DMS 273 (cell line): ENCODE measurements around the gene GPR21.

Experiments
- DNase-seq: peaks from one replicate; lab custom pipeline; 2025; ENCODE audit not compliant: unreplicated experiment; lab: John Stamatoyannopoulos, UW

GPR21 gene

GRCh38 chr9:123033352-123033751 is at the start of gene GPR21:
TSS of gene GPR21 (plus strand) at chr9:123033667. CDS start at chr9:123034567, 900 bp downstream.
- no peak for DNase-seq

DNA sequence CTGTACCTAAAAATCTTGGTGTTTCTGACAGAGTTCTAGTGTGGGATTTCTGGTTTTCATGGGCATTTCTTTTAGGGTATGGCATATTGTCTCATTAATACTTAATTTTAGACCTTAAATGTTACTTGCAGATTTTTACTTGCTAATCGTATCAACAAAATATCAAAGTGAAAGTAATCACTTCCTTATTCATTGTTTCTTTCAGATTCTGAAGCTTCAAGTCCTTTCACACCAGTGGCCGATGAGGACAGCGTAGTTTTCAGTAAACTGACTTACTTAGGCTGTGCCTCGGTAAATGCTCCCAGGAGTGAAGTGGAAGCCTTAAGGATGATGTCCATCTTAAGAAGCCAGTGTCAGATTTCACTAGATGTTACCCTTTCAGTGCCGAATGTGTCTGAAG is 47.5 kb upstream of the GPR21 start:
- DNase-seq: no peak

DNA sequence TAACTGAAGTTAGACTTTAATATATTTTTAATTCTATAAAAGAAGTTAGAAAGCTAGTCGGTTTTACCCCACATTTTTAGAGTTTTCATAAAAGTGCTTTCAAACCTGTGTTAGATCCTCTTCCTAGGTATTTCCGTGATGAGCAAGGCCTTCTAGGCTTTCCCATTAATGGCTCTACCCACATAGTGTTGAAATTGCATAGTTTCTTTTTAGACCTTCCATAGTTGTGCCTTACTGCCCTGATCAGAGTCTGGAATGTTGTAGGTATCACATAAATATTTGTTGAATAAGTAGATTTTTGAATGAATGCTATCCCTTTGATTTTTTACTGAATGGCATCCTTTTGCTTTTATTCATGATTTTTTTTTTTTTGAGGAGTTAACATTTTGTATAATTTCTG is 45.3 kb upstream of the GPR21 start:
- no peak for DNase-seq

DNA sequence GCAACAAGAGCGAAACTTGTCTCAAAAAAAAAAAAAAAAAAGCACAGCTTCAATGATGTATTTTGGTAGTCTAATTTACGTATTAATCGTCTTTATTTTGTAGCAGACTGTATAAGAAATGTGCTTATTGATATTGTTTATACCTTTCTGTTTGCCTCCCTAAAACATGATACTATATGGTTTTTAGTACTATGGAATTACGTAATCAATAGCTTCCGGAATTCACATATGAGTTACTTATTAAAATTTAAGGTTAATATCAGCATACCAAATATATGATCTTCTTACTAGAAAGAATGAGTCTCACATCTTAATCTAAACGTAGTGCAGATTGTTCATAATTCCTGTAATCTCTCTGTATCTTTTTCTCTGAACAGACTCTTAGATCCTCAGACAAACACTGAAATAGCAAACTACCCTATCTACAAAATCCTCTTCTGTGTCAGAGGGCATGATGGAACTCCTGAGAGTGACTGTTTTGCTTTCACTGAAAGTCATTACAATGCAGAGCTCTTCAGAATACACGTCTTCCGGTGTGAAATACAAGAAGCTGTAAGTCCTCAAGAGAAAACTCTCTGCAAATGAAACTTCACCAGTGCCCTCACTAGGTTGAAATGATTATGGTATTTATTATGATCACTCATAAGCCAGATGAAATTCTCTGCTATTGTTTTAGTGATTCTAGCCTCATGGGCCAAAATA is 44.4 kb upstream of the GPR21 start:
- DNase-seq: no peak

DNA sequence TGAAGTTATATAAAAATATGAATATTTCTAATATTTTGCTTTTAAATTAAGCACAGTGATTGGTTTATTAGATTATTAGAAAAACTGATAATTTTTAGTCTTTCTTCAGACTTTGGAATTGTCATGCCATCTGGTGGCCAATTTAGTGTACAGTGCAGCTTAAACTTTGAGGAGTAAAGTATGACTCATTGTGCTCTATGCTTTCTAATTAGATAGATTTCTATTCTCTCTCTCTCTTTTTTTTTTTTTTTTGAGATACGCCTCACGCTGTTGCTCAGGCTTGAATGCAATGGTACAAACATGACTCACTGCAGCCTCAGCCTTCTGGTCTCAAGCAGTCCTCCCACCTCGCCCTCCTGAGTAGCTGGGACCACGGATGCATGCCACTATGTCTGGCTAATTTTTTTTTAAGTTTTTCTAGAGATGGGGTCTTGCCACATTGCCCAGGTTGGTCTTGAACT is 42.1 kb upstream of the GPR21 start:
- DNase-seq: peak; percentile 48

GRCh38 chr9:122996586-122996985 is 36.9 kb upstream of the GPR21 start:
- DNase-seq: no peak

- no peak for DNase-seq
Observed at GRCh38 chr9:122998448-122998847, 35.0 kb upstream of the GPR21 start.

- no peak for DNase-seq
Observed at GRCh38 chr9:123000371-123001068, 32.9 kb upstream of the GPR21 start.

GRCh38 chr9:123002754-123003153 is 30.7 kb upstream of the GPR21 start:
- DNase-seq: no peak

DNA sequence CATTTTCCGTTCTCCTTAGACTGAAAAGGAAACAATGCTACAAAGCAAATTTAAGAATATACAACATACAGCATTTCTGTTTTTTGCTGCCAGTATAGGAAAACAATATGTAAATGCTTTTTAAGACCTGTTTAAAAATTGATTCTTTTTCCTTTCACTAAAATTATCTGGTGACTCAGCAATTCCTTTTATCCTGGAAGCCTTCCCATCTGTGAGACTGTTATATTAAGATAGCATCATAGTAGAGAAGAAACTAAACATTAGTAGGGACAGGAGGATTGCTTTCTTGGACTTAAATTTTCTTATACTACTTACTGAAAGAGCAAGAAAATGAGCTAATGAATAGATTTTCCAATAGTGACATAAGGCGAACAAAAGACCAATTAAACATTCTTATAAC is 30.0 kb upstream of the GPR21 start:
- no peak for DNase-seq

- no peak for DNase-seq
Observed at GRCh38 chr9:123005964-123006363, 27.5 kb upstream of the GPR21 start.

DNA sequence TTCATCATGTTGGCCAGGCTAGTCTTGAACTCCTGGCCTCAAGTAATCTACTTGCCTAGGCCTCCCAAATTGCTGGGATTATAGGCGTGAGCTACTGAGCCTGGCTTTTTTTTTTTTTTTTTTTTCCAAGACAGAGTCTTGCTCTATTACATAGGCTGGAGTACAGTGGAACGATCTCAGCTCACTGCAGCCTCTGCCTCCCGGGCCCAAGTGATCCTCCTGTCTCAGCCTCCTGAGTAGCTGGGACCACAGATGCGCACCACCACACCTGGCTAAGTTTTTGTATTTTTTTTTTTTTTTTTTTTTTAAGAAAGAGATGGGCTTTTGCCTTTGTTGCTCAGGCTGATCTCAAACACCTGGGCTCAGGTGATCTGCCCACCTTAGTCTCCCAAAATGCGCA is 26.2 kb upstream of the GPR21 start:
- no peak for DNase-seq

- DNase-seq: no peak
Observed at GRCh38 chr9:123008909-123009308, 24.6 kb upstream of the GPR21 start.

GRCh38 chr9:123011380-123011779 is 22.1 kb upstream of the GPR21 start:
- DNase-seq: no peak

GRCh38 chr9:123011878-123012528 is 21.5 kb upstream of the GPR21 start:
- no peak for DNase-seq

DNA sequence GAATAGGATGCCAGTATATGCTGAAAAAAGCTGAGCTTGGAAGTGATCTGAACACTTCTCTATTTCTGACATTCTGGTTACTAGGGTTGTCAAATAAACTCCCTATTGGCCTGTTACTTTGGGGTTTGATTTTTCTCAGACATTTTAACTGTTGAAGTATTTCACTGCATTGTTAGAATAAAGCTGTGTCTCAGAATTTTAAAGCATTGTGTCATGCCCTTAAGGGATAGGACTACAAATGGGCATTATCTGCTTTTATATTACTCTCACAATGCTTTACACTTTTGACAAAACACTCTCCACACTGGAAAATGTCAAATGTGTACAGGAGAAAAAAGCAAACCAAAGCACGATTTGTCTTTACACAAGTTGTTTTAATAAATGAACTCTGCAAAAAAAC is 16.8 kb upstream of the GPR21 start:
- no peak for DNase-seq

GRCh38 chr9:123020796-123021195 is 12.7 kb upstream of the GPR21 start:
- no peak for DNase-seq

- DNase-seq: no peak
Observed at GRCh38 chr9:123026425-123026824, 7.0 kb upstream of the GPR21 start.

DNA sequence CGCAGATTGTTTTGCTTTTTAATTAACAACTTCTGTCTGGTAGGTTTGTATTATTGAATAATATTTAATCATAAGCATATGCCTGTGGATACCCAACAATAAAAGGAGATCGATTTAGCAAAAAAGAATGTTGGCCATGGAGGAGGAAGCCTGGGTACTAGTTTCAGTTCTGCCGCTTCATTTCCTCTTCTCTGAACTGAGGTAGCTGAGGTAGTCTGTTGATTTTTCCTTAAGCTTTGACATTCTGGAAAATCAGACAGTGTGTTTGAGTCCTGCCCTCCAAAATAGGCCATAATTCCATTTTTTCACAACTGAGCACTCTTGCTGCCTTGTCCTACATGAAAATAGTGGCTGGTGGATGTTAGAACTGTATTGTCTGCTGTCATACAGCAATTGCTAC is 6.0 kb upstream of the GPR21 start:
- no peak for DNase-seq

DNA sequence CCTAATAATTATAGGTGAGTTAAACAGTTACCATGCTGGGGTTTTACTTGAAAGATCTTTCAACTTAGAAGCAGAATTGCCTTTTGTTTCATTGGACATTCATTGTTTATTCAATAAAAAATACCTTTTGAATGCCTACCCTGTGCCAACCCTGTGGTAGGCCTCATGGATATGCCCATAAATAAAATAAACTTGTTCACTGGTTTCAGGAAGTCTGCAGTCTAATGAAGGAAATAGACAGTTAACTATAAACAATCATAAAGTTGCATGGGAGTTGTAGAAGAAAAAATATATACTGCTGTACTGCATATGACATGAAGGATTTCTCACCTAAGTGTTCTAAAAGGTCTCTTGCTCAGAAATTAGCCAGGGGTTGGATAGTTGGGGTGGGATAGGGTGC is 5.3 kb upstream of the GPR21 start:
- DNase-seq: no peak

DNA sequence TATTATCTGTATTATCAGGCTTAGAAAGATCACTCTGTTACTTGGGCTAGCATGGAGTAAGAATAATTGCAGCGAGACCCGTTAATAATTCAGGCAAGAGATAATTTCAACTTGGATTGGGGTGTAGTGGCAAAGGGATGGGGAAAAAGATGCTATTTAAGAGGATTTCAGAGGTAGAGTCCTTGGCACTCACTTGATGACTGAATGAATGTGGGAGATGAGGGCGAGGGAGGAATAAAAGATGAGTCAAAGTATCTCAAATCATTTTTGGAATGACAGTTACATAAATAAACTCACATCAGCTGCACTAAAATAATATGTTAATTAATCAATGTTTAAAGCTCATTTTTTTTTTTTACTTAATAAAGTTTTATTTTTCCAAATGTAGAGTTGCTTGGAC is 4.5 kb upstream of the GPR21 start:
- DNase-seq: no peak

DNA sequence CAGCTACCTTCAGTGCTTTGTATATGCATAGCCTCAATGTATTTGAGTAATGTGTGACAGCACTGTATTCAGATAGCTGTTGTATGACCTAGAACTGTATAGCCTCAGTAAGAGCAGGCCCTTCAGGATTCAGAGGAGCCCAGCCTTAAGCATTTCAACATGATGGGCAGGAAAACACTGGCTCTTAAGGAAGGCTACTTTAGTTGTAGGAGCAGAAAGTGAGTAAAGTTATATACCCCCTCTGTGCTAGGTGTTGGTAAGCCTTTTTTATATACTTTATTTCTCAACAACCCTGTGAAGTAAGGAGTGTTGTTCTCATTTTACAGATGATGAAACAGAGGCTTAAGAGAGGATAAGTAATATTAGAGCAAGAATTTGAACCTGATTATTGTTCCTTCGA is 1.5 kb upstream of the GPR21 start:
- no peak for DNase-seq
